ENCODE results near the gene KIF2A.

KIF2A gene

GRCh38 chr5:62327138-62328053 lies 21.4 kb downstream of the KIF2A start:
- no peak for DNase-seq (ENCODE audit: low read depth in 3 of 3, low spot score in 1 of 3)

GRCh38 chr5:62328772-62329491 lies 22.9 kb downstream of the KIF2A start:
- DNase-seq (ENCODE audit: low read depth in 3 of 3, low spot score in 1 of 3) = no peak

GRCh38 chr5:62330302-62330701 lies 24.3 kb downstream of the KIF2A start:
- DNase-seq (ENCODE audit: low read depth in 3 of 3, low spot score in 1 of 3) = no peak

- DNase-seq (ENCODE audit: low read depth in 3 of 3, low spot score in 1 of 3) = no peak
These were observed 25.9 kb downstream of the KIF2A start for GRCh38 chr5:62331921-62332320.

GRCh38 chr5:62333250-62333794 lies 27.3 kb downstream of the KIF2A start:
- no peak for DNase-seq (ENCODE audit: low read depth in 3 of 3, low spot score in 1 of 3)

- no peak for DNase-seq (ENCODE audit: low read depth in 3 of 3, low spot score in 1 of 3)
These were observed 28.1 kb downstream of the KIF2A start for GRCh38 chr5:62334082-62334481.

- no peak for DNase-seq (ENCODE audit: low read depth in 3 of 3, low spot score in 1 of 3)
These were observed 34.4 kb downstream of the KIF2A start for GRCh38 chr5:62340392-62340791.

- no peak for DNase-seq (ENCODE audit: low read depth in 3 of 3, low spot score in 1 of 3)
These were observed 35.0 kb downstream of the KIF2A start for GRCh38 chr5:62340979-62341378.

- no peak for DNase-seq (ENCODE audit: low read depth in 3 of 3, low spot score in 1 of 3)
These were observed 35.9 kb downstream of the KIF2A start for GRCh38 chr5:62341783-62342475.

- no peak for DNase-seq (ENCODE audit: low read depth in 3 of 3, low spot score in 1 of 3)
These were observed 36.5 kb downstream of the KIF2A start for GRCh38 chr5:62342476-62342837.

GRCh38 chr5:62343428-62343827 lies 37.4 kb downstream of the KIF2A start:
- no peak for DNase-seq (ENCODE audit: low read depth in 3 of 3, low spot score in 1 of 3)

GRCh38 chr5:62346748-62347147 lies 40.7 kb downstream of the KIF2A start:
- no peak for DNase-seq (ENCODE audit: low read depth in 3 of 3, low spot score in 1 of 3)

- no peak for DNase-seq (ENCODE audit: low read depth in 3 of 3, low spot score in 1 of 3)
These were observed 41.9 kb downstream of the KIF2A start for GRCh38 chr5:62347928-62348327.

GRCh38 chr5:62348723-62349481 lies 42.9 kb downstream of the KIF2A start:
- no peak for DNase-seq (ENCODE audit: low read depth in 3 of 3, low spot score in 1 of 3)

- no peak for DNase-seq (ENCODE audit: low read depth in 3 of 3, low spot score in 1 of 3)
These were observed 48.2 kb downstream of the KIF2A start for GRCh38 chr5:62354028-62354874.

- DNase-seq (ENCODE audit: low read depth in 3 of 3, low spot score in 1 of 3) = no peak
These were observed 56.7 kb downstream of the KIF2A start for GRCh38 chr5:62362701-62363100.

GRCh38 chr5:62369039-62369438 lies 63.0 kb downstream of the KIF2A start:
- no peak for DNase-seq (ENCODE audit: low read depth in 3 of 3, low spot score in 1 of 3)

GRCh38 chr5:62371409-62371808 lies 65.4 kb downstream of the KIF2A start:
- DNase-seq (ENCODE audit: low read depth in 3 of 3, low spot score in 1 of 3) = no peak

- no peak for DNase-seq (ENCODE audit: low read depth in 3 of 3, low spot score in 1 of 3)
These were observed 66.6 kb downstream of the KIF2A start for GRCh38 chr5:62372600-62372999.

- no peak for DNase-seq (ENCODE audit: low read depth in 3 of 3, low spot score in 1 of 3)
These were observed 67.4 kb downstream of the KIF2A start for GRCh38 chr5:62373382-62373781.
